HFFc6 (cell line): ENCODE results near the gene INSYN2B. TPM values are rescaled to one million over a fixed set of nuclear protein-coding genes. Genes with fewer than 3 reads are reported as not detected.
A peak's percentile ranks its signal among the peaks of the same experiment; 100 is the strongest.

Experiments
- DNase-seq: peaks from one replicate; pipeline ENCODE4 v3.0.0-alpha.2; 2018
- H3K27ac Mint-ChIP-seq: 2 replicates; pipeline ENCODE4 v1.8.0; 2020; ENCODE audit warnings: mild to moderate bottlenecking, mixed read lengths
- H3K27me3 Mint-ChIP-seq: 2 replicates; pipeline ENCODE4 v1.8.0; 2021; ENCODE audit warnings: mild to moderate bottlenecking, moderate library complexity, mixed read lengths; ENCODE audit not compliant: insufficient read depth
- H3K36me3 Mint-ChIP-seq: 2 replicates; pipeline ENCODE4 v1.8.0; 2021; ENCODE audit warnings: low read depth, mixed read lengths
- H3K4me1 Mint-ChIP-seq: 2 replicates; pipeline ENCODE4 v1.8.0; 2020; ENCODE audit warnings: low read depth, mixed read lengths
- H3K4me3 Mint-ChIP-seq: 2 replicates; pipeline ENCODE4 v1.8.0; 2020; ENCODE audit warnings: mild to moderate bottlenecking, moderate library complexity, mixed read lengths
- H3K9me3 Mint-ChIP-seq: 2 replicates; pipeline ENCODE4 v1.8.0; 2020; ENCODE audit warnings: mild to moderate bottlenecking, mixed read lengths
- CTCF ChIP-seq: fragments of 200-600 bp; sonication (generic); IDR thresholded peaks from 2 replicates; pipeline ENCODE4 v1.5.0; 2021; ENCODE audit warnings: antibody characterized with exemption, mild to moderate bottlenecking
- total RNA-seq, 6 experiments: library from RNA; stranded (reverse); fragmentation: NEBNext Ultra II Directional; extraction: Animal tissue kit (Norgen Biotek cat#: 25700); gene quantifications; 2 replicates in 1 of 6; 3 replicates in 5 of 6; pipeline ENCODE4 v1.2.3, GENCODE V29; 2021

The INSYN2B gene
- total RNA-seq, 6 experiments from 2014 or later: 13.7 to 17.4 (median 16.0) TPM

- Mint-ChIP-seq H3K27ac (no peak overlapping the region), H3K27me3 (no peaks in the 10 kb centered on the region), H3K4me1 (peaks cover 34% of the 10 kb centered on the region), H3K4me3 (no peak overlapping the region), H3K36me3 (peaks cover 5% of the 10 kb centered on the region; the same call in 1 of the 2 replicates), H3K9me3 (no peaks in the 10 kb centered on the region)
- no peak for DNase-seq
- TF ChIP-seq CTCF: no peak
These were observed 71.4 kb downstream of the INSYN2B start for GRCh38 chr5:169908864-169909263.

DNA sequence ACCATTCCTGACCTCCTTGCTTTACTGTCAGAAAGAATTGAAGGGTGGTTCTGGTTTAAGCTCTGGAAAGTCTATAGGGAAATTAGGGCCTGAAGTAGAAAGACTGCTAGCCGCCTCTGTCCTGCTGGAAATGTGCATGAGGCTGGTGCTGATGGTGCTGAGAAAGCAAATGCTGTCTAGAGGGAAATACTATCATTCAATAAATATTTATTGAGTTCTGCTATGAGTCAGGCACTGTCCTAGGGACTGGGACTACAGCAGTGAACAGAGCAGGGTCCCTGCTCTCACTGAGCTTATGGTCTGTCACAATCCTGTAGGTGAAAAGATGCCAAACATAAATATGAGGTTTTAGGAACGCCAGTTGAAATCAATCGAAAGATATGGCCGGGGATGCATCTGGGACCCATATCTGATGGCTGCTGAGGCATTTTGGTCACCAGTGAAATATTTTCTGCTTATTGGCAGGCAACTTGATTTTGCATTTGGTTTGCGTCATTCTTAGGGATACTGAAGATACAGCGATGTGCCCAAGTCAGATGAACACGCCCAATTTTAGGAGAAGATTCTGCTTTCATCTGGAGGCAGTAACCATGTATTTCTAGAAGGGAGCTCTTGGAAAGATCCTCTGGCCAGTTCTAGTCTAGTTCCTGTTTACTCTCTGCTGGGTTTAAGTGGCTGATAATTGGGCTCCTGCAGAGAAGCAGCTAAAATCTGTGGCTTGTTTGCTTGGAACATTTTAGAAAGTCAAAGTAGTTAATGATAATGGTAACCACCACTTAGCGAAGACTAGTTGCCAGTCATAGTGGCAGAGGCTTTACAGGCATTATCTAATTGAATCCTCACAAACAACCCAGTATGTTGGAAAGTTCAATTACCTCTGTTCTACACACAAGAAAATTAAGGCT lies 73.3 kb downstream of the INSYN2B start:
- H3K36me3 Mint-ChIP-seq: peaks cover 13% of the 10 kb centered on the region
- no peaks in the 10 kb centered on the region for H3K27me3 Mint-ChIP-seq
- DNase-seq: peak; percentile 10
- H3K4me3 Mint-ChIP-seq: peak overlapping the region; percentile 45; the same call in 1 of the 2 replicates
- H3K4me1 Mint-ChIP-seq: peaks cover 34% of the 10 kb centered on the region
- TF ChIP-seq CTCF: no peak
- no peaks in the 10 kb centered on the region for H3K9me3 Mint-ChIP-seq
- H3K27ac Mint-ChIP-seq: peak overlapping the region; percentile 76

DNA sequence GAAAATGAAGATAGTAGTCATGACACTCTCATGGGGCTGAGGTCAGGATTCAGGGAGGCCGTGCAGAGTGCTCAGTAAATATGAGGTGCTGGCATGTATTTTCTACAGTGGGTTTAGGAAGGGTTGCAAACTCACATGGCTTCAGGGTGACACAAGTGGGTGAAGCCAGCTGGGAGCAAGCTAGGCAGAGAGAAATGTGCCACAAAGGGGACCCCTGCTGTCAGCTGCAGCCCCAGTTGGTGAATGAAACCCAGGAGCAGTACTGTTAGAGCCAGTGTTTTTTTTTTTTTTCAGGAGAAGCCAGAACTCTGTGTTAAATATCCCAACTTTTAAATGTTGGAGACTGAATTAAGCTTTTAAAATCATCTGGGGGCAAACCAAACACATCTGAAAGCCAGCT lies 75.3 kb downstream of the INSYN2B start:
- H3K27ac Mint-ChIP-seq: no peak overlapping the region; the same call in 1 of the 2 replicates
- H3K36me3 Mint-ChIP-seq: peaks cover 31% of the 10 kb centered on the region
- H3K27me3 Mint-ChIP-seq: peaks cover under 1% of the 10 kb centered on the region; the same call in 1 of the 2 replicates
- TF ChIP-seq CTCF: no peak
- no peak for DNase-seq
- no peaks in the 10 kb centered on the region for H3K9me3 Mint-ChIP-seq
- no peak overlapping the region for H3K4me3 Mint-ChIP-seq
- H3K4me1 Mint-ChIP-seq: peaks cover 34% of the 10 kb centered on the region

DNA sequence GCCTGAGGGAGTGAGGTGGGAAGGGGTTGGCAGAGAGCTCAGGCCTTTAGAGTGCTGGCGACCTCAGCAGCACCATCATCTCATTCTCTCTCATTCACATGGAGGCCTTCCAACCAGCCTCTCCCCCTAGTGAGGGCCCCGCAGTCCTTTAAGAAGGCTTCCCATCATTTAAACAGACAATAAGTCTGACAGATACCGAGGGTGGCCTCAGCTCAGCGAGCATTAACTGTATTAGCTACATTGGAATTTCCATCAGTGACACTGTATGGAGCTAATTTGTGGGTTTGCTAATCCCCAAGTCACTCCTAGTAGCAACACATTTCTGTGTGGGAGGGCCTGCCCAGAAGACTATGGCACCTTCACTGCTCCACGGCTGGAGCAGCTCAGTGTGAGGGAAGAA lies 75.8 kb downstream of the INSYN2B start:
- Mint-ChIP-seq H3K27ac (no peak overlapping the region; the same call in 1 of the 2 replicates), H3K4me1 (peaks cover 34% of the 10 kb centered on the region), H3K27me3 (peaks cover 2% of the 10 kb centered on the region; the same call in 1 of the 2 replicates), H3K4me3 (no peak overlapping the region), H3K36me3 (peaks cover 35% of the 10 kb centered on the region), H3K9me3 (no peaks in the 10 kb centered on the region)
- DNase-seq: no peak
- TF ChIP-seq CTCF: no peak

DNA sequence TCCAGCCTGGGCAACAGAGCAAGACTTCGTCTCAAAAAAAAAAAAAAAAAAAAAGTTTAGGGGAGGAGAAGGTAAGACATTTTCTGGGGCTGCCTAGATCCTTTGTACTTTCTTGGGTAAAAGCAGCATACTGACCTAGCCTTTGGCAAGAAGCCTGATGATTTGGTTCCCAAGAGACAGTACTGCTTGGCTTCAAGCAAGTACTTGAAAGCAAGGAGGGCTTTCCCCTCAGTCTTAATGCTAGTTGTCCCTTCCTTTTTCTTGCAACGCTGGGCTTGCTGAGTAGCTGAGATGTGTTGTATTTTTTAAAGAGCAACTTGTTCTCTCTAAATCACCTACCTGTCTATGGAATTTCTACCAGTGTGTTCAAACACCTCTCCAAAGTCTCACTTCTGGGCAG lies 76.2 kb downstream of the INSYN2B start:
- H3K27me3 Mint-ChIP-seq: peaks cover 2% of the 10 kb centered on the region; the same call in 1 of the 2 replicates
- H3K27ac Mint-ChIP-seq: no peak overlapping the region; the same call in 1 of the 2 replicates
- H3K4me1 Mint-ChIP-seq: peaks cover 34% of the 10 kb centered on the region
- no peaks in the 10 kb centered on the region for H3K9me3 Mint-ChIP-seq
- H3K36me3 Mint-ChIP-seq: peaks cover 38% of the 10 kb centered on the region
- H3K4me3 Mint-ChIP-seq: no peak overlapping the region
- DNase-seq: no peak
- TF ChIP-seq CTCF: no peak
